OCI-LY1 (cell line): ENCODE results near the gene ENTPD1.

Experiments
- EZH2 ChIP-seq: fragments of 200-600 bp; sonication (generic), shearing (Covaris generic); IDR thresholded peaks from 2 replicates; pipeline ENCODE4 v1.8.0; 2017; ENCODE audit warnings: borderline replicate concordance, mixed run types, mild to moderate bottlenecking, antibody characterized with exemption, low read length, moderate library complexity, mixed read lengths
- TF ChIP-seq, protein P1 (sequence below): fragments of 200-600 bp; sonication (generic), shearing (Covaris generic); IDR thresholded peaks from 2 replicates; pipeline ENCODE4 v1.5.1; 2017; ENCODE audit warnings: mild to moderate bottlenecking, antibody characterized with exemption, low read length, moderate library complexity, mixed read lengths

DNA sequence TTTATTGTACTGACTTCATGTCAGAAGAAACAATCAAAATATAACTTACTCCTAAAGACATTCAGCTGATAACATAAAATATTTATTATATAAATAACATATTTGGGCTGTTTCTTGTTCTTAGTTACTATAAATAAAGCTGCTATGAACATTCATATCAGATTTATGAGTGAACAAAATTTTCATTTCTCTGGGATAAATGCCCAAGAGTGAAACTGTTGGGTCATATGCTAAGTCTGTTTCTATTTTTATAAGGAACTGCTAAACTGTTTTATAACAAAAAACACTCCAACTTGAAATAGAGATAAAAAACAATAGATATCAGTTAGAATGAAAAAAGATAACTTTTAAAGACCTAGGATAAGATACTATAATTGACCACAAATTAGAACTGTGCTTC is 125.4 kb downstream of the ENTPD1 start:
- TF ChIP-seq, protein P1, sequence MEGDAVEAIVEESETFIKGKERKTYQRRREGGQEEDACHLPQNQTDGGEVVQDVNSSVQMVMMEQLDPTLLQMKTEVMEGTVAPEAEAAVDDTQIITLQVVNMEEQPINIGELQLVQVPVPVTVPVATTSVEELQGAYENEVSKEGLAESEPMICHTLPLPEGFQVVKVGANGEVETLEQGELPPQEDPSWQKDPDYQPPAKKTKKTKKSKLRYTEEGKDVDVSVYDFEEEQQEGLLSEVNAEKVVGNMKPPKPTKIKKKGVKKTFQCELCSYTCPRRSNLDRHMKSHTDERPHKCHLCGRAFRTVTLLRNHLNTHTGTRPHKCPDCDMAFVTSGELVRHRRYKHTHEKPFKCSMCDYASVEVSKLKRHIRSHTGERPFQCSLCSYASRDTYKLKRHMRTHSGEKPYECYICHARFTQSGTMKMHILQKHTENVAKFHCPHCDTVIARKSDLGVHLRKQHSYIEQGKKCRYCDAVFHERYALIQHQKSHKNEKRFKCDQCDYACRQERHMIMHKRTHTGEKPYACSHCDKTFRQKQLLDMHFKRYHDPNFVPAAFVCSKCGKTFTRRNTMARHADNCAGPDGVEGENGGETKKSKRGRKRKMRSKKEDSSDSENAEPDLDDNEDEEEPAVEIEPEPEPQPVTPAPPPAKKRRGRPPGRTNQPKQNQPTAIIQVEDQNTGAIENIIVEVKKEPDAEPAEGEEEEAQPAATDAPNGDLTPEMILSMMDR: no peak
- TF ChIP-seq EZH2: no peak
